NCI-H1436 (cell line): ENCODE data around the gene RUNX3.
"Not testable (repeated sequence)": the region's sequence is repeated elsewhere in the genome, so short reads cannot be mapped to it uniquely, and the experiment has no call there.

Source experiments
- DNase-seq: peaks from one replicate; lab custom pipeline; 2025; lab: John Stamatoyannopoulos, UW

The RUNX3 gene

GRCh38 chr1:24901791-24902470 lies 28.1 kb downstream of the RUNX3 start:
- DNase-seq: no peak

- DNase-seq: no peak
Measured at GRCh38 chr1:24900985-24901781, 28.9 kb downstream of the RUNX3 start.

- no peak for DNase-seq
Measured at GRCh38 chr1:24900486-24900849, 29.6 kb downstream of the RUNX3 start.

GRCh38 chr1:24899581-24900485 lies 30.2 kb downstream of the RUNX3 start:
- no peak for DNase-seq

- no peak for DNase-seq
Measured at GRCh38 chr1:24898909-24899439, 31.1 kb downstream of the RUNX3 start.

- no peak for DNase-seq
Measured at GRCh38 chr1:24898152-24898908, 31.7 kb downstream of the RUNX3 start.

- no peak for DNase-seq
Measured at GRCh38 chr1:24897263-24898151, 32.6 kb downstream of the RUNX3 start.

GRCh38 chr1:24896596-24897262 lies 33.3 kb downstream of the RUNX3 start:
- no peak for DNase-seq

- no peak for DNase-seq
Measured at GRCh38 chr1:24896176-24896575, 33.9 kb downstream of the RUNX3 start.

- no peak for DNase-seq
Measured at GRCh38 chr1:24895511-24895910, 34.6 kb downstream of the RUNX3 start.

GRCh38 chr1:24894002-24894401 lies 36.1 kb downstream of the RUNX3 start:
- no peak for DNase-seq

GRCh38 chr1:24893431-24893830 lies 36.6 kb downstream of the RUNX3 start:
- DNase-seq: no peak

- DNase-seq: no peak
Measured at GRCh38 chr1:24892188-24893153, 37.6 kb downstream of the RUNX3 start.

GRCh38 chr1:24891367-24891766 lies 38.7 kb downstream of the RUNX3 start:
- not testable (repeated sequence) for DNase-seq

GRCh38 chr1:24890887-24891286 lies 39.2 kb downstream of the RUNX3 start:
- DNase-seq: no peak

- no peak for DNase-seq
Measured at GRCh38 chr1:24888971-24889676, 41.0 kb downstream of the RUNX3 start.

- no peak for DNase-seq
Measured at GRCh38 chr1:24888061-24888970, 41.8 kb downstream of the RUNX3 start.
